ENCODE results near the gene SERTAD1. TPM values are rescaled to one million over a fixed set of nuclear protein-coding genes. Genes with fewer than 3 reads are reported as not detected.
A peak's percentile ranks its signal among the peaks of the same experiment; 100 is the strongest.
"Not testable (repeated sequence)": the region's sequence is repeated elsewhere in the genome, so short reads cannot be mapped to it uniquely, and the experiment has no call there.

The SERTAD1 gene
- total and polyA plus RNA-seq, 2 of the 8 experiments (the other 6 are each of a cell fraction or from before 2014, with no cell fraction given): 5.4 to 6.6 TPM

DNA sequence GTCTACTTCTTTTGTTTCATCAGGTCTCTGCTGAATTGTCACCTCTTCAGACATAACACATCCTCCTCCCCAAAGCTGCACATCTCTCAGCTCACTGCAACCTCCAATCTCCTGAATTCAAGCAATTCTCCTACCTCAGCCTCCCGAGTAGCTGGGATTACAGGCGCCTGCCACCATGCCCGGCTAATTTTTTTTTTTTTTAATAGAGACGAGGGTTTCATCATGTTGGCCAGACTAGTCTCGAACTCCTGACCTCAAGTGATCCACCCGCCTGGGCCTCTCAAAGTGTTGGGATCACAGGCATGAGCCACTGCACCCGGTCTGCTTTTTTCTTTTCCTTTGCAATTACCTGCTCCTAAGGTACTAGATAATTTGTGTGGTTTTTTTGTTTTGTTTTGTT, 7.0 kb upstream of the SERTAD1 start:
- WGBS, 2 experiments (ENCODE audit: extremely low coverage in 1 of 2, insufficient coverage in 1 of 2, insufficient read length in 1 of 2, insufficient replicate concordance in 2 of 2, low coverage in 1 of 2, low lambda C conversion rate in 2 of 2, missing lambda C conversion rate in 1 of 2): 77% methylated on average over 7 of the region's 7 CpGs; no CpG with 5 or more reads in 1 of the 2 experiments
- H3K9me3 ChIP-seq (ENCODE audit: insufficient read depth in 2 of 2, low read depth in 1 of 2, low read length in 1 of 2); H2BK20ac ChIP-seq (ENCODE audit: low read length); DNase-seq (ENCODE audit: low read depth in 1 of 2, low spot score in 2 of 2); FAIRE-seq; H3K18ac ChIP-seq (ENCODE audit: extremely low read depth, low read length); H2AFZ ChIP-seq (ENCODE audit: low read length); H4K91ac ChIP-seq (replicated peaks; ENCODE audit: insufficient read length, low read length); H3K9ac ChIP-seq (replicated peaks in 1 of 4; ENCODE audit: extremely low read depth in 1 of 4, low read depth in 3 of 4, low read length in 3 of 4); H3K79me2 ChIP-seq (ENCODE audit: control insufficient read depth in 1 of 2, insufficient read depth in 2 of 2, low read length in 2 of 2); H2BK15ac ChIP-seq (ENCODE audit: low read length); H4K8ac ChIP-seq (ENCODE audit: extremely low read depth, insufficient read depth, low read length); H2BK12ac ChIP-seq (ENCODE audit: low read depth, low read length); H3K27ac ChIP-seq (ENCODE audit: low read depth, low read length); H3K56ac ChIP-seq (replicated peaks; ENCODE audit: insufficient read length, low read depth, low read length); H3K23ac ChIP-seq (ENCODE audit: insufficient read length); H2AK5ac ChIP-seq (ENCODE audit: low read depth, low read length); H3K27me3 ChIP-seq (replicated peaks in 1 of 4; ENCODE audit: control insufficient read depth in 3 of 4, extremely low read depth in 1 of 4, insufficient read depth in 3 of 4, low read length in 3 of 4); H3K36me3 ChIP-seq (ENCODE audit: control insufficient read depth in 2 of 4, insufficient read depth in 4 of 4, low read length in 3 of 4); H3K4me1 ChIP-seq (replicated peaks in 1 of 4; ENCODE audit: control insufficient read depth in 3 of 4, insufficient read depth in 4 of 4, low read length in 3 of 4); H3K23me2 ChIP-seq (ENCODE audit: low read depth, low read length); H2BK120ac ChIP-seq (replicated peaks; ENCODE audit: low read depth, low read length); H3K14ac ChIP-seq (ENCODE audit: insufficient read length); H3K4ac ChIP-seq (replicated peaks; ENCODE audit: insufficient read length, low read depth, low read length); H4K20me1 ChIP-seq (replicated peaks in 1 of 2; ENCODE audit: control insufficient read depth in 1 of 2, insufficient read depth in 2 of 2, low read length in 2 of 2); H3K79me1 ChIP-seq (ENCODE audit: low read depth, low read length): not testable (repeated sequence)
- H3K4me3 ChIP-seq (ENCODE audit: extremely low read depth in 1 of 4, insufficient read depth in 2 of 4, low read depth in 3 of 4, low read length in 4 of 4): peak overlapping the region in 1 of 4 experiments; percentile 55; a peak in 2 of 8 replicates
- POLR2A ChIA-PET (ENCODE audit: partially characterized antibody): interaction anchor here (0.5 to 2.7 kb wide), 10 partner anchors 10 to 167 kb away, joined by 3 to 40 read pairs (median 6); partner anchors contain the start of genes BLVRB, PRX and SERTAD3
- H4K5ac ChIP-seq (ENCODE audit: insufficient read length, low read depth, low read length): peak overlapping the region; percentile 43
- CTCF ChIA-PET (ENCODE audit: partially characterized antibody): interaction anchor here (0.6 to 3.9 kb wide), 8 partner anchors 9 to 126 kb away, joined by 3 to 21 read pairs (median 4); no protein-coding TSS in a partner anchor
- TF ChIP-seq TBP (IDR thresholded peaks at IDR 0.05; ENCODE audit: low read depth, low read length): 0 out of 2 replicates have a peak, but pooled peaks have one; percentile 39
- H3K4me2 ChIP-seq (ENCODE audit: insufficient read depth in 1 of 2, low read depth in 2 of 2, low read length in 2 of 2): peak overlapping the region; percentile 63 to 68; a peak in 3 of 4 replicates
- peak overlapping the region; percentile 29; the same call in 1 of the 2 replicates for H2BK5ac ChIP-seq (ENCODE audit: low read depth, low read length)
